Small intestine (tissue), 7 donors: ENCODE measurements around the gene CSRNP3. TPM values are rescaled to one million over a fixed set of nuclear protein-coding genes. Genes with fewer than 3 reads are reported as not detected.

ENCODE experiments used
- DNase-seq, 2 donors: peaks; one replicate each; pipeline versions ENCODE4 v3.0.0 to v3.0.0-alpha.2; 2013
- FAIRE-seq: peaks from 2 replicates; lab custom pipeline; 2012; peaks lifted over from hg19 to GRCh38; lab: Jason Lieb, UNC
- H3K27ac ChIP-seq, 3 donors: one replicate each; pipeline ENCODE4 v1.5.1; 2013; ENCODE audit warnings: low read length in 2 of 3, mild to moderate bottlenecking in 2 of 3, control low read depth in 1 of 3, inconsistent platforms in 1 of 3, low read depth in 1 of 3, moderate library complexity in 1 of 3
- H3K27me3 ChIP-seq, 3 donors: one replicate each; pipeline ENCODE4 v1.6.1; 2013; ENCODE audit warnings: low read length in 3 of 3, inconsistent platforms in 1 of 3; ENCODE audit not compliant: control insufficient read depth in 3 of 3, insufficient read depth in 3 of 3
- H3K36me3 ChIP-seq, 3 donors: one replicate each; pipeline ENCODE4 v1.6.1; 2013; ENCODE audit warnings: low read length in 3 of 3, inconsistent platforms in 1 of 3, low read depth in 1 of 3, mild to moderate bottlenecking in 1 of 3, moderate library complexity in 1 of 3; ENCODE audit not compliant: control insufficient read depth in 3 of 3, insufficient read depth in 2 of 3
- H3K4me1 ChIP-seq, 3 donors: one replicate each; pipeline ENCODE4 v1.6.1; 2013; ENCODE audit warnings: low read length in 2 of 3, inconsistent platforms in 1 of 3, low read depth in 1 of 3, mild to moderate bottlenecking in 1 of 3, moderate library complexity in 1 of 3; ENCODE audit not compliant: control insufficient read depth in 3 of 3, insufficient read depth in 2 of 3
- H3K4me3 ChIP-seq, 3 donors: one replicate each; pipeline ENCODE4 v1.5.1; 2013; ENCODE audit warnings: low read length in 3 of 3, control low read depth in 1 of 3, inconsistent platforms in 1 of 3, low read depth in 1 of 3, mild to moderate bottlenecking in 1 of 3, moderate library complexity in 1 of 3
- H3K9me3 ChIP-seq, 2 donors: one replicate each; pipeline ENCODE4 v1.6.1; 2013; ENCODE audit warnings: low read depth in 1 of 2, low read length in 1 of 2; ENCODE audit not compliant: control insufficient read depth in 2 of 2, insufficient read depth in 1 of 2
- WGBS, 3 donors: extraction: QIAGEN DNeasy Blood & Tissue Kit; methylation state at CpG; one replicate each; pipeline ENCODE4 v1.1.7; 2013; 5-methylcytosine and 5-hydroxymethylcytosine counted together
- polyA plus RNA-seq, 4 donors: library from polyadenylated mRNA; stranded (reverse) in 3 of 4; unstranded in 1 of 4; fragments of 200-250 nt in 3 of 4; fragments of 120-200 nt in 1 of 4; gene quantifications; one replicate each; pipeline versions ENCODE4 v1.2.1 to v1.2.3, GENCODE V29; 2013
- donor health status: healthy with polysubstance abuse.
- donor health status: control.
- donor health status: control.
- donor health status: Bipolar disorder and iron deficiency.
- donor health status: healthy.

CSRNP3 gene
- polyA plus RNA-seq, 4 donors = under 0.01 to 3.7 (median 0.56) TPM

DNA sequence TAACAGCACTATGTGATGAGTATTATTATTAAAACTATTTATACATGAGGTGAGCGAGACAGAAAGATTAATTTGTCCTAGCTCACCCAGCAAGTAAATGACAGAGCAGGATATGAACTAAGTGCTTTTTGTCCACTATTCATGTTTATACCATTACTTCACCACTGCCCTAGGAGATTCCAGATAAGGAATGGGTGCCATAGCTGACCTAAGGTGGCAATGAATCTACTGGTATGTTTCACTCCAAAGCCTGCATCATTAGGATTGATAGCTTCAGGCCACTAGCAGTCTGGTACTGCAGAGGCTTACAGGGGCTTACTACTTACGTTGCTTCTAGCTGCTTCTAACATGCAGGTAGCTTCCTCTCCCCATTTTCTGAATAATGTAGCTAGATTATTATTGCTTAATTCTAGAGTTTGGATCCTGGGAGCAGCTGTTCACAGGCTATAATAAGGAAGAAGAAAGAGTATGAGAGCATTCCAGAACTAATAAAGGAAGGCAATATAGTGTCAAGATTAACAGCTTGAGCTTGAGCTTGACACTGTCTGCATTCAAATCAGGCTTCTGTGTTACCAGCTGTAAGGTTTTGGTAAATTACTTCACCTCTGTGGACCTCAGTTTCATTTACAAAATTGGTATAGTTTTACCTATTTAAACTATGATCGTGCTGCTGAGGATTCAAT is 170.9 kb downstream of the CSRNP3 start:
- no peaks in the 10 kb centered on the region for H3K27me3 ChIP-seq
- no peak for FAIRE-seq
- H3K36me3 ChIP-seq = peaks cover 0 to 2% (median 0%) of the 10 kb centered on the region in 3 donors
- DNase-seq = peak in 1 of 2 donors; percentile 16
- H3K4me3 ChIP-seq = no peak overlapping the region
- 31 to 64% (median 42%) methylated on average over 3 of the region's 3 CpGs for WGBS, 3 donors
- H3K27ac ChIP-seq = no peak overlapping the region
- peaks cover 0 to 7% of the 10 kb centered on the region in 2 donors for H3K9me3 ChIP-seq
- H3K4me1 ChIP-seq = no peaks in the 10 kb centered on the region

DNA sequence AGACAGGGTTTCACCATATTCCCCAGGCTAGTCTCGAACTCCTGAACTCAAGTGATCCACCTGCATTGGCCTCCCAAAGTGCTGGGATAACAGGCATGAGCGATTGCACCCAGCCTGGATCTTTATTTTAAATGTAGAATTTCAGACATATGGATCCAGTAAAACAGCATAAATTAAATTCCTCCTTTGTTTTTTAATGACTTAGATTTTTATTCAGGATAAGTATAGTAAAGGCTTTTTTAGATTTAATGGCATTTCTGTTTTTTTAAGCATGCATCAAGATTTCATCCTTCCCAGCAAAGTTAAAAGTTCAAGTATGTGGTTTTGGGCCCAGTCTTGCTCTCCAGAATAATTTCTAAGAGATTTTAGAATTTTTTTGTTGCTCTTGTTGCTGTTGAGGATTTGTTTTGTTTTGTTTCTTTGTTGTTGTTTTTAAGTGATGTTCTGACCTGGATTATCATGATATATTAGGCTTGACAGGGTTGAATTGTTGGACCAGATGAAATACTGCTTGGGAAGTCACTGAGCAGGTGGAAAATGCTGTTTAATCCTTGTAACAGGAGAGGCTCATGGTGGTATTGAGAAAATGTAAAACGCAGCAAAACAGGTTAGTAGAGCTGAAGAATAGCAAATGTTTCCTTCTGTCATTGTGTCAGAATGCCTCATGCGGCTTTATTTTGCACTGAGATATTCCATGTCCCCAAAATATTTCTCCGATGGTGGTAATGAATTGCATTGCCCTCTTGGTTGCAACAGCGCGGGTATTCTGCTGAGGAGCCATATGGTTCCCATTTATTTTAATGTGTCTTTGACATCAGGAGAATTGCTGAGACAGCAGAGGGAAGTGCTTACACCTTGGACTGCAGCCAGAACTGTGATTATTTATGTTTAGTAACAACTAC is 176.7 kb downstream of the CSRNP3 start:
- Histone ChIP-seq H3K27me3 (no peaks in the 10 kb centered on the region), H3K4me1 (no peaks in the 10 kb centered on the region), H3K4me3 (no peak overlapping the region), H3K27ac (no peak overlapping the region), H3K36me3 (peaks cover 0 to 2% (median 0%) of the 10 kb centered on the region in 3 donors), H3K9me3 (peaks cover 0 to 7% of the 10 kb centered on the region in 2 donors)
- FAIRE-seq = no peak
- DNase-seq = no peak
- 71 to 85% (median 81%) methylated on average over 7 of the region's 7 CpGs for WGBS, 3 donors

DNA sequence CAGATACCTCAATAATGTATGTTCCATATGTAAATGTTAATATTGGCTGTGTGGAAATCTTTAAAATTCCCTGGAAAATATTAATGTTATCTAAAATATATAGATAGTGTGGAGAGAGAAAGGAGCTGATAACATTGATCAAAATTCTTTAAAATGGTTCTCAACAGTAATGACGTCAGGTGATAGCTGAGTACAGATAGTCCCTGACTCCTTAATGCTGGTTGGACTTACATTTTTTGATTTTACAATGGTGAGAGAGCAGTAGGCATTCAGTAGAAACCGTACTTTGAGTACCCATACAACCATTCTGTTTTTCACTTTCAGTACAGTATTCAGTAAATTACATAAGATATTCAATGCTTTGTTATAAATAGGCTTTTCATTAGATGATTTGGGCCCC is 177.9 kb downstream of the CSRNP3 start:
- H3K9me3 ChIP-seq = peaks cover 0 to 7% of the 10 kb centered on the region in 2 donors
- DNase-seq (no peak), FAIRE-seq (no peak)
- H3K36me3 ChIP-seq = peaks cover 0 to 2% (median 0%) of the 10 kb centered on the region in 3 donors
- no peak overlapping the region for H3K4me3 ChIP-seq
- H3K4me1 ChIP-seq = no peaks in the 10 kb centered on the region
- H3K27me3 ChIP-seq = no peaks in the 10 kb centered on the region
- 80 to 90% (median 86%) methylated on average over 2 of the region's 2 CpGs for WGBS, 3 donors
- H3K27ac ChIP-seq = no peak overlapping the region

DNA sequence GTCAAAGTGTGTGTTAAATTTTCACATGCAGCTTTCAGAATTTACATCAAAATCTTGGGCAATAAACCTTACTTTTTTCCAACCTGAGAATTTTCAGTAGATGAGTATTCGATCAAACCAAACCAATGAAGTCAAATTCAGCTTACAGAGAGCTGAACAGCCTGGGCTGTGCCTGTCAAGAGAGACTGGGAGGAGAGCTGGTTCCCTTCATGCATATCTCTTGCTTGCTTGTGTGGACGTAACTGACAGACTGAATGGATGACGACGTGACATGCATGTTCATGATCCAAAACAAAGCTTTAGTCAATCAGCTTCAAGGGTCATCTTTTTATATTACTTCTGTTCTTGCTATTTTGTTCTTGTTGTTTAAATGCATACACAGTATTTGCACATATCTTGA is 179.3 kb downstream of the CSRNP3 start:
- Histone ChIP-seq H3K4me1 (no peaks in the 10 kb centered on the region), H3K36me3 (no peaks in the 10 kb centered on the region), H3K9me3 (peaks cover 0 to 7% of the 10 kb centered on the region in 2 donors), H3K4me3 (no peak overlapping the region), H3K27ac (no peak overlapping the region), H3K27me3 (no peaks in the 10 kb centered on the region)
- DNase-seq (no peak), FAIRE-seq (no peak)
- WGBS, 3 donors = 83 to 93% (median 90%) methylated on average over 4 of the region's 4 CpGs

DNA sequence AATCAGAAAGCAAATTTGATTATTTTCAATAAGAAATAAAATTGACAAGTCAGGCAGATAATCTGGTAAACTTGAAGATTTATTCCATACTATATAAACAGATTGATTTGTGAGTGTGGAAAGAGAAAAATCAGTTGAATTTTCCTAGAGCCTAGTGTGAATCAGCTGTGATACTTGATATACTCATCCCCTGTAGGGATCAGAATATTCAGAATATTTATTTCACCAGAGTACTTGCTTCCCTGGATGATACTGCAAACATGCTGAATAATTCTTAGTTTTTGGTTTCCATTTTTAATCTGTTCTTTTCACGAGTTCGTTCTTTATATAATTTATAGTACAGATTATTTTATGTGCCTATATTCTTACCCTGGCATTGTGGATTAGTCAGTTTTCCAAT is 181.7 kb downstream of the CSRNP3 start:
- 91 to 95% (median 92%) methylated on average over 2 of the region's 2 CpGs for WGBS, 3 donors
- H3K36me3 ChIP-seq = no peaks in the 10 kb centered on the region
- H3K9me3 ChIP-seq = no peaks in the 10 kb centered on the region
- FAIRE-seq = no peak
- H3K27ac ChIP-seq = no peak overlapping the region
- no peak overlapping the region for H3K4me3 ChIP-seq
- H3K27me3 ChIP-seq = no peaks in the 10 kb centered on the region
- DNase-seq = no peak
- no peaks in the 10 kb centered on the region for H3K4me1 ChIP-seq

DNA sequence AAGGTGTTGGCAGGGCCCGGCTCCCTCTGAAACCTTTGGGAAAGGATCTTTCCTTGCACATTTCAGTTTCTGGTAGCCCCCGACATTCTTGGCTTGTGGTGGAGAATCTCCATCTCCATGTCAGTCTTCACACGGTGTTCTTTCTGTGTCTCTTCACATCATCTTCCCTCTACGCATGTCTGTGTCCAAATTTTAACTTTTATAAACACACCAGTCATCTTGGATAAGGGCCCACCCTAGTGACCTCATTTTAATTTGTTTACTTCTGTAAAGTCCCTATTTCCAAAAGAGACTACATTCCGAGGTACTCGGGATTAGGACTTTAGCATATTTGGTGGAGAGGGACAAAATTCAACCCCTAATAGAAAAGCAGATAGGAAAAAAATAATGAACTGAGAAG is 186.2 kb downstream of the CSRNP3 start:
- Histone ChIP-seq H3K4me1 (no peaks in the 10 kb centered on the region), H3K36me3 (peaks cover 0 to 8% (median 0%) of the 10 kb centered on the region in 3 donors), H3K27ac (peak overlapping the region in 1 of 3 donors; percentile 47), H3K27me3 (no peaks in the 10 kb centered on the region), H3K9me3 (no peaks in the 10 kb centered on the region), H3K4me3 (no peak overlapping the region)
- FAIRE-seq (no peak), DNase-seq (no peak)
- 69 to 92% (median 86%) methylated on average over 6 of the region's 6 CpGs for WGBS, 3 donors

DNA sequence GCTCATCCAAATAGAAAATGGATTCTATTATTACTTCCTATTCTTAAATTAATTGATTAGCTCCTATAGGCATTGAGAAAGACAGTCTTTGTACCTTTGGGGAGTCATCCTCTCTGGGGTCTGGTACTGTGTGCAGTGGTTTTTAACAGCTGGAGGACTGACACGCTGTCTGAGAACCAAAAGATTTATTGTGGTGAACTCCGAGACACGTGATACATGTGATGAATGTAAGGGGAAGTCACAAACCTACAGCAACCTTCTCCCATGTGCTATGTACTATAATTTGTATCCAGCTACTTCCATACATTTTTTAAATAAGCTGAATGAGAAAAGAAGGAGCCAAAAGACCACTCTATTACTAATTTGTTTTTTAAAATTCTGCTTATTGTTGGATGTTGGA is 190.9 kb downstream of the CSRNP3 start:
- Histone ChIP-seq H3K27me3 (no peaks in the 10 kb centered on the region), H3K27ac (no peak overlapping the region), H3K36me3 (peaks cover 0 to 8% (median 0%) of the 10 kb centered on the region in 3 donors), H3K4me3 (no peak overlapping the region), H3K9me3 (no peaks in the 10 kb centered on the region), H3K4me1 (no peaks in the 10 kb centered on the region)
- no peak for FAIRE-seq
- no peak for DNase-seq
- WGBS, 3 donors = 64 to 94% (median 69%) methylated on average over 3 of the region's 3 CpGs

DNA sequence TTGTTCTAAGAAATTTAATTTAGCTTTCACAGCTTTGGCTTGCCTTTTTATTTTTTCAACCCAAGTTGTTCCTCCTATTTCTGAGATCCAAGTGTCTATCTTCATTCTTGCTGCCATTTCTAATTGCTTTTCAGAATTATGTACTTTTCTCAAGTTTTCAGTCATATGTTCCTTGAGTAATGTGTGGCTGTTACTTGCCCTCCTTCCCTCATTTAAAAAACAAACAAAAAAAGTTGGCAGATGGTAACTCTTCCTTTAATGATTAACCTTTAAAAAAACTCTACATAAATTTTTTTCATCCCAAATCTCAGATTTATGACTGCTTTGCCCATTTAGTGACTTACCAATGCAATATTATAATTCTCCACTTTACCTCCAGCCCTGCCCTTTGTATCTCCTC is 193.2 kb downstream of the CSRNP3 start:
- no peak for FAIRE-seq
- no peak for DNase-seq
- no peaks in the 10 kb centered on the region for H3K27me3 ChIP-seq
- no peak overlapping the region for H3K27ac ChIP-seq
- peaks cover 0 to 7% (median 0%) of the 10 kb centered on the region in 3 donors for H3K36me3 ChIP-seq
- no peaks in the 10 kb centered on the region for H3K4me1 ChIP-seq
- H3K4me3 ChIP-seq = no peak overlapping the region
- no peaks in the 10 kb centered on the region for H3K9me3 ChIP-seq
